ENCODE results near the gene IL21. TPM values are rescaled to one million over a fixed set of nuclear protein-coding genes. Genes with fewer than 3 reads are reported as not detected.

IL21 gene
- total RNA-seq (2016; rRNA removed; fragmentation: Illumina TruSeq; extraction: Trizol): not detected in 2 replicates
- not detected in 2 replicates for total RNA-seq (2016; cell fraction: cytosol; rRNA removed; fragmentation: Illumina TruSeq; extraction: Trizol; ENCODE audit: low read depth)
- not detected in 2 replicates for total RNA-seq (2016; cell fraction: insoluble cytoplasmic fraction; rRNA removed; fragmentation: Illumina TruSeq; extraction: Trizol)
- not detected in 2 replicates for total RNA-seq (2016; cell fraction: membrane; rRNA removed; fragmentation: Illumina TruSeq; extraction: Trizol)
- not detected in 2 replicates for total RNA-seq (2016; cell fraction: nucleus; rRNA removed; fragmentation: Illumina TruSeq; extraction: Trizol)
- polyA plus RNA-seq (2011; rRNA removed): not detected in 2 replicates
- not detected in 2 replicates for polyA plus RNA-seq (2011; cell fraction: cytosol; rRNA removed)
- not detected in 2 replicates for polyA plus RNA-seq (2011; cell fraction: nucleus; rRNA removed)
- polyA plus RNA-seq (2012): not detected in 2 replicates
- not detected in 2 replicates for polyA plus RNA-seq (2016; cell fraction: cytosol; fragmentation: Illumina TruSeq; extraction: Trizol; ENCODE audit: low read depth)
- not detected in 2 replicates for polyA plus RNA-seq (2016; cell fraction: insoluble cytoplasmic fraction; fragmentation: Illumina TruSeq; extraction: Trizol; ENCODE audit: low read depth)
- polyA plus RNA-seq (2016; cell fraction: membrane; fragmentation: Illumina TruSeq; extraction: Trizol; ENCODE audit: low read depth): not detected in 2 replicates
- polyA plus RNA-seq (2016; cell fraction: nucleus; fragmentation: Illumina TruSeq; extraction: Trizol; ENCODE audit: insufficient read depth, low read depth): not detected in 2 replicates
- not detected in 2 replicates for polyA minus RNA-seq (2011; rRNA and poly(A)+ RNA removed; ENCODE audit: low replicate concordance)
- polyA minus RNA-seq (2011; cell fraction: cytosol; rRNA and poly(A)+ RNA removed): not detected in 2 replicates
- polyA minus RNA-seq (2011; cell fraction: nucleus; rRNA and poly(A)+ RNA removed): not detected in 2 replicates
- not detected for Bru-seq, nascent RNA
- BruChase-seq, experiment 1, labeled RNA remaining after a 6-hour chase: not detected
- BruChase-seq, experiment 2, labeled RNA remaining after a 2-hour chase: not detected
- long read RNA-seq, experiment 1: 0 reads
- long read RNA-seq, experiment 2: 0 reads

GRCh38 chr4:122621016-122621507 lies at the start of gene IL21:
IL21 (minus strand) TSS chr4:122621066; CDS start chr4:122621011, 55 bp downstream.
- no peak within 1 kb of the TSS for H3K9ac ChIP-seq (ENCODE audit: insufficient read depth, low read depth, low read length)
- no peak for TF ChIP-seq KMT2B (CRISPR knock-in tag; IDR thresholded peaks at IDR 0.05)
- TF ChIP-seq RAD21 (CRISPR knock-in tag; IDR thresholded peaks at IDR 0.05): no peak
- no peak for TF ChIP-seq ATF7-NPFF (CRISPR knock-in tag; IDR thresholded peaks at IDR 0.05; ENCODE audit: low read depth)
- no peak for TF ChIP-seq BATF2 (CRISPR knock-in tag; IDR thresholded peaks at IDR 0.05)
- no peak for TF ChIP-seq ZFYVE20 (CRISPR knock-in tag; IDR thresholded peaks at IDR 0.05; ENCODE audit: borderline replicate concordance, low read depth)
- no peak for TF ChIP-seq AHR (CRISPR knock-in tag; IDR thresholded peaks at IDR 0.05)
- no peak for TF ChIP-seq ZSCAN22 (CRISPR knock-in tag; IDR thresholded peaks at IDR 0.05)
- no peak for TF ChIP-seq HDAC2 (CRISPR knock-in tag; IDR thresholded peaks at IDR 0.05)
- no peak for TF ChIP-seq ZBTB3 (CRISPR knock-in tag; IDR thresholded peaks at IDR 0.05; ENCODE audit: borderline replicate concordance, low read depth)
- no peak for TF ChIP-seq ZNF275 (CRISPR knock-in tag; IDR thresholded peaks at IDR 0.05; ENCODE audit: borderline replicate concordance)
- TF ChIP-seq ZNF282 (IDR thresholded peaks at IDR 0.05; ENCODE audit: partially characterized antibody): no peak
- TF ChIP-seq NR2F6 (IDR thresholded peaks at IDR 0.05): no peak
- TF ChIP-seq NR2F6 (CRISPR knock-in tag; IDR thresholded peaks at IDR 0.05): no peak
- no peak for TF ChIP-seq ISL2 (CRISPR knock-in tag; IDR thresholded peaks at IDR 0.05)
- TF ChIP-seq ZNF225 (CRISPR knock-in tag; IDR thresholded peaks at IDR 0.05): no peak
- TF ChIP-seq FOXP1 (IDR thresholded peaks at IDR 0.05): no peak
- TF ChIP-seq FOXP1 (CRISPR knock-in tag; IDR thresholded peaks at IDR 0.05): no peak
- TF ChIP-seq ZNF720 (CRISPR knock-in tag; IDR thresholded peaks at IDR 0.05): no peak
- TF ChIP-seq ZNF20 (CRISPR knock-in tag; IDR thresholded peaks at IDR 0.05): no peak
- no peak for TF ChIP-seq ZC3H4 (CRISPR knock-in tag; IDR thresholded peaks at IDR 0.05; ENCODE audit: borderline replicate concordance)
- H3K27me3 ChIP-seq (ENCODE audit: control insufficient read depth in 1 of 2, insufficient read depth in 2 of 2, low read length in 2 of 2): no peaks in the 10 kb centered on the region; a peak in 2 of 5 replicates
- no peaks in the 10 kb centered on the region for H3K36me3 ChIP-seq (replicated peaks in 1 of 2; ENCODE audit: control insufficient read depth in 1 of 2, insufficient read depth in 2 of 2, low read length in 2 of 2)
- no peak within 1 kb of the TSS for H2AFZ ChIP-seq (ENCODE audit: low read length)
- BruUV-seq (replicated peaks): no TSS peak
- ChIA-PET POLR2A (no interaction called here), CTCF (ENCODE audit: low intra/inter-chr PET ratio, low total read pairs) (no interaction called here)
- H3K27ac ChIP-seq (ENCODE audit: extremely low read length, insufficient read depth, low read length): no peak within 1 kb of the TSS
- H3K4me2 ChIP-seq (ENCODE audit: low read depth, low read length): no peak within 1 kb of the TSS
- no peaks in the 10 kb centered on the region for H3K9me3 ChIP-seq (ENCODE audit: low read length)
- no peaks in the 10 kb centered on the region for H3K4me1 ChIP-seq (ENCODE audit: insufficient read depth, low read length)
- no peak for FAIRE-seq
- no peaks in the 10 kb centered on the region for H4K20me1 ChIP-seq (ENCODE audit: insufficient read depth, low read length)
- no peak within 1 kb of the TSS for H3K4me3 ChIP-seq (replicated peaks in 1 of 3; ENCODE audit: insufficient read depth in 1 of 3, low read depth in 2 of 3, low read length in 3 of 3)
- WGBS (ENCODE audit: low lambda C conversion rate): under 1% methylated on average over 4 of the region's 4 CpGs
- in situ Hi-C loops (cut with HindIII; ENCODE audit: extremely low pct_ligation_motif_present, low pct_unique_long_range_greater_than_20kb): no loop called here
- ATAC-seq: no peak
- no peaks in the 10 kb centered on the region for H3K79me2 ChIP-seq (ENCODE audit: insufficient read depth, low read length)
- intact Hi-C loops (cut with micrococcal nuclease; ENCODE audit: unreplicated experiment): no loop called here
- no peak for DNase-seq (ENCODE audit: low spot score)
